Stimulated activated CD8-positive, alpha-beta memory T cell treated with anti-CD3 and anti-CD28 coated beads, Interleukin-15, amount 100 ng/mL, for 4 hours (primary cell): ENCODE measurements around the gene PAX9.
"Not testable (repeated sequence)": the region's sequence is repeated elsewhere in the genome, so short reads cannot be mapped to it uniquely, and the experiment has no call there.

Experiments used
- DNase-seq, 2 donors: peaks; one replicate each; pipeline ENCODE4 v3.0.0-alpha.2; 2020; ENCODE audit warnings: low read depth in 2 of 2

The PAX9 gene

DNA sequence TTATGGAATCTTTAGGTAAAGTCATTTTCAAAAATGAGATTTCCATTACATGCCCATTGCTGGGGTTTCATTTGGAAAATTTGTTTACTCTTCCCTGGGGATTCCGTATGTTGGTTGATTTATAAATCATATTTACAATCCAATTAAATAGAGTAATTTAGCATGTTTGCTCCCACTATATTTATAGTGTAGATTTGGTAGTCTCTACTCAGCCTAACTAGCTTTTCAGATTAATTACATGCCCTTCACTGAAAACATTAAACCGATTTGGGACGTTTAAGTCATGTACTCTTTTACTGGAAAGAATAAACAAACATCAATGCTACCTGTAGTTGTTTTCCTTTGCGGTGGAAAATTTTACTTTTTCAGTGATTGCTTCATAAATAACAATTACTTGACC, 10.4 kb downstream of the PAX9 start:
- DNase-seq: no peak

GRCh38 chr14:36674659-36675058, 13.0 kb downstream of the PAX9 start:
- DNase-seq: no peak

DNA sequence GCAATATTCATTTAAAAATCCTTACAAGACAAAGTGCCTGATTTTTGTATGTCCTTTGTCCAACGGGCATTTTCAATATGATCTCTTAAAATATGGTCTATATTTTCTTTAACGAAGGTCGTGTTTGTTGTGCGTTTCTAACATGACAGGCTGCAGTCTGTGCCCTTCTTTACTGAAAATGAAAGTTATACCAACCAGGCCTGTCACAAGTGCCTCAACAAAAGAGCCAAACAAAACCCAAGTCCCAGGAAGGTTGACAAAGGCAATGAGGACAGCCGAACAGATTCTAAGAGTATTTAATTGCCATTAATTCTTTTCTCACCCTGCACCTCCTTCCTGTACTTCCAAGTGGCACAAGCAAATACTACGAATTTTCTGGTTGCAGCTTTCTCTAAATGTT, 13.9 kb downstream of the PAX9 start:
- DNase-seq: no peak

GRCh38 chr14:36676236-36676635, 14.6 kb downstream of the PAX9 start:
- no peak for DNase-seq

GRCh38 chr14:36682338-36682737, 20.7 kb downstream of the PAX9 start:
- DNase-seq: no peak

DNA sequence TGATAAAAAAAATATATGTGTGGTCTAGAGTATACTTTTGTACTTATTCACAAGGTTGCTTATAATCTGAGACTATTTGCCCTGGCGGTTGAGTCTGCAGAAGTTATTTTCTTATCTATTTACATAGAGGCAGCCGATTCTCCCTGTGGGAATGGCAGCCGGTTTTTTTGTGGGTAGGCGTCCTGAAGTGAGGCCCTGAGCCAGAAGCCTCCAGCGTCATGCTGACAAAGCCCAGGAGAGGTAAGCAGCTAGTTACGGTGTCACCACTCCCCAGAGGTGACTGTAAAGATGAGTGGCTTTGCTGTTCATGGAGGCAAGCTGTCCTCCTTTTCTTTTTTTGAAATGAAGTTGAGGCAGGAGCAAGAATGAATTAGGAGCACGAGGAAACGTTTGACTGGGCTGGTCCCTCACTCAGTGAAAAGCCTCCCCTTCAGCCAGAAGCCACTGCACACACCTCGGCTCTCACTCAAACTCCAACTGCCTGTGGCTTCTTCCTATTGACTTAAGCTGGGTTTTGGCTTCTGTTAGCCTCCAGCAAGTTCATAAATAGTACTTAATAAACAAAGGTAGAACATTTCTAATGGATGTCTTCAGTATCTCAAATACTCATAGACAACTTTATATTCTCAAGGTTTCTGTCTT, 21.5 kb downstream of the PAX9 start:
- DNase-seq: no peak

DNA sequence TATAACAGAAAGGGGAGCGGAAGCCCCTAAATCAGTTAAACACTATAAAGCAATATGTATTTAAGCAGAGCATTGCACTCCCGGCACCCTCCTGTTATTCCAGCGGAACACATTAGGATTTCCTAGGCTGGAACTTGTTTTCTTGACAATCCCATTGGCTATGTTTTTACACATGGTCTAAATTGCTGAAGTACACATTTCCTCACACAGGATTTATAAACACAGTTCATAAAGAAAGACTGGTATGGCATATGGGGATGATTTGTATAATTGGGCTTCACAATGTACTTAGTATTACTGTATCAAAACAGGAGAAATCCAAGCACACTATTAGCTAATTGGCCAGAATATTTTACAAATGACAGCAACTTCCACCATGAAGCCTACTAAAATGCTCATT, 23.3 kb downstream of the PAX9 start:
- DNase-seq: no peak

- no peak for DNase-seq
Observed at GRCh38 chr14:36690311-36691040, 28.8 kb downstream of the PAX9 start.

- not testable (repeated sequence) for DNase-seq
Observed at GRCh38 chr14:36699420-36699819, 37.8 kb downstream of the PAX9 start.

DNA sequence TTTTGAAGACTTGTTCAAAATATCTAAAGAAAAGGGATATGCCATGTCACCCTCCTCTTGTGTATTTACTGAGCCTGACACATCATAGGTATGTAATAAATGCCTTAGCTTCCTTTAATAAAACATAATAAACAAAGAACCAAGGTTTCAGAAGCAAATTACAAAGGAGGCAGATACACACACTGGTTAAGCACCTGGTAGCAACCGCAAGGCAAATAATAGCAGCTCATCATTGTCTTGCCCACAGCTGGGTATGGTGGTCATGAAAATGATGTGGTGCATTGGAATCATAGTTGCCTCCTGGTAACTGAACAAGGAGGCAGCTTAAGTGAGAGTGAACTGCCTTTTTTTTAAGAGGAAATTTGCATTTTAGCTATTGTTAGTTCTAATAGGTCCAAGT, 39.0 kb downstream of the PAX9 start:
- DNase-seq: no peak

DNA sequence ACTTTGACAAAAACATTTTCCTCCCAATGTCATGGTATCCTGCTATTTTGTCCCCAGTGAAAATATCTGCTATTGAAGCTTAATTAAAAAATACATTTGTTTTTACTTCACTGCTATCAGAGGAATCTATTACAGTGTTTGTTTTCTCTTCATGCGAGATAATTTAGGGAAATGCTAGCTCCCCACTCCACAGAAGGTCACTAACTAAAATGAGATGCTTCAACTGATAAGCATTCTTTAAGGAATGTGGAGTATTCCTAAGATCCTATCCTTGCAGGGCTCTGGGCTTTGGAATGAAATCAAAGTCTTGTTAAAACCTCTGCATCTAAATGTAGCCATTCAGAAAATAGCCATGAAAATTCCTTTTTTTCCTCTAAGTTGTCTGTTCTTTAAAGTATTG, 39.5 kb downstream of the PAX9 start:
- no peak for DNase-seq

DNA sequence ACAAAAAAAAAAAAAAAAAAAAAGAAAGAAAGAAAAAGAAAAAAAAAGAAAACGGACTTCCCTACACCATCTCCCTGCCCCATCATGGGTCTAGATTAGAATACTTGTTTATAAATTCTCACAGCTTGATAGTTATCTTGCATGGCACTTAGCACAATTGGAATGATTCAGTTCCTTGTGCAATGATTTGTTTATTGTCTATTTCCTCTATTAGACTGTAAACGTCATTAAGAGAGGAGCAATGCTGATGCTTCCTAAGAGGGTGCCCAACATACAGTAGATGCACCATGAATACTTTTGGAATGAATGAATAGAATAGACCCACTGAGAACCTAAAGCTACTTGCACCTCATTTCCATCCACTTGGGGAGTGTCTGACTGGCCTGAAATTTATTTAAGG, 40.8 kb downstream of the PAX9 start:
- no peak for DNase-seq

DNA sequence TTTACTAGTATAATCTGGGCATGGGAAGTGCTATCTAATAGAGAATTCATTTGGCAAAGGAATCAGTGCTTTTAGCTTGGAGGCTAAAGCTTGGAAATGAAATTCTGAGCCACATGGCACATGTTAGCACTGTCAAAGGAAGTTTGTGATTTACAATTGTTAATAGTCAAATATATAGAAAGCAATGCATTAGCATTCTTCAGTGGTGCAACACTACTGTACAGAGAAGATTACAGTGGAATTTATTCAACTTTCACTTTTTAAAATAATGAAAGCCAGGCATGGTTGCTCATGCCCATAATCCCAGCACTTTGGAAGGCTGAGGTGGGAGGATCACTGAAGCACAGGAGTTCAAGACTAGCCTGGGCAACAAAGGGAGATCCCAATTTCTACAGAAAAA, 45.9 kb downstream of the PAX9 start:
- DNase-seq: no peak

DNA sequence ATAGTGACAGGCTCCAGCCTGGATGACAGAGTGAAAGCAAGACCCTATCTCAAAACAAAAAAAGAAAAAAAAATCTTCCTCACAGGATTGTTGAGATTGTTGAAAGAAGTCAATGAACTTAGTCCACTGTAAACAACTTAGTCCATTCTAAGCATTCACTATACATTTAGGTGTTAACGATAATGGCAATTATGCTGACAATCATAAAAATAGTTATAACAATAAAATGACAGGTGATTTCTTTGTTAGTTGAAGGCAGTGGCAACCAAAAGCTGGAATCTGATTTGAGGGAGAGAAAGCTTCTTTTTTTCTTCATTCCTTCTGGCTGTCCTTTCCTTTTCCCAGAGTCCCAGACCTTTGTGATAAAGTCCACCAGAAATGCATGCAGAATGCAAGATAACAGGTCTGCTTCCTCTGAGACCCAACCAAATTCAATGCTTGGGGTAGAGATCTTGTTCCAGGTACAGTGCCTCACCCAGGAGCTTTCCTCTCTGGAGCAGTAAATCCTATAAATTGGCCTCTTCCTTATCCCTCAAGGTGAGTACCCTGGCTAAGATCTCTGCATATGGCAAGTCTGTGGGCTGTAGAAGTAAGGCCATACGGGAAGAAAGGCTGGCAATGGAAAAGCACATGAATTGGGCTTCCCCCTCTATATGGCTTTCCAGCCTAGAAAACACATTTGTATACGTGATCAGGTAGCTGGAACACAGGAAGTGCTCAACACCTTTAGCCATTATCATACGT, 52.5 kb downstream of the PAX9 start:
- DNase-seq: no peak

GRCh38 chr14:36716614-36717184, 55.0 kb downstream of the PAX9 start:
- DNase-seq: no peak

- no peak for DNase-seq
Observed at GRCh38 chr14:36717363-36717762, 55.7 kb downstream of the PAX9 start.

DNA sequence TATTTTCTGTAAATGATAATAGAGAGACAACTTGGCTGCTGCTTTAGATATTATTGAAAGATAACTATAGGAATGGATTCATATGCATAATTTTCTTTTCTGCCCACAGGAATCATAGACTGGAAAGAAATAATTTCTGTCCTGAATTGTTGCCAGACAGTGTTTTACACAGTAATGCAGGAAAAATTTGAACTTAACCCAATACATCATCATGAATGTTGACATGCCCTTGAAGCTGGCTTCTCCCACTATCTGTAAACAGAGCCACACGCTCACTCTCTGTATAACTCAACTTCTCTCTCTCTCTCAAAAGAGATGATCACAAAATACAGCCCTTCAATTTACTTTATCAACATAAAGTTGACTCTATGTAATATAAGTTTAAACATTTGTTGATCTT, 56.6 kb downstream of the PAX9 start:
- DNase-seq: no peak

DNA sequence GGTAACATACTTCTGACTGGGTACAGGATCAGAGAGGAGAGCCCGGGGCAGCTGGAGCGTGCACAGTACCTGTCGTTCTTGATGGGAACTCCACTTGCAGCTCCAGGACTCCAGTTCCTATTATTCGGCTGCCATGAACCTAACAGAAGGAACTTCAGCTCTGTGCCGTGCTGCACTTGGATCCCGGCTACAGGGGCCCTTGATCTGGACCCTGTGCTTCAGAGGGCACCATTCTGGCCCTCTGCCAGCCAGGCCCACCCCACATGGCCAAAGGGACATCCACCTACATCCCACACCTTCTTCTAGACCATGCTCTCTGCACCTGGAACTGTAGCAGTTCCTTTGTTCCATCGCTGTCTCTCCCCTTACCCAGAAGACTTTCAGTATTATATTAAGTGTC, 58.2 kb downstream of the PAX9 start:
- no peak for DNase-seq

- DNase-seq: no peak
Observed at GRCh38 chr14:36720657-36721056, 59.0 kb downstream of the PAX9 start.

GRCh38 chr14:36721877-36722276, 60.2 kb downstream of the PAX9 start:
- DNase-seq: no peak

DNA sequence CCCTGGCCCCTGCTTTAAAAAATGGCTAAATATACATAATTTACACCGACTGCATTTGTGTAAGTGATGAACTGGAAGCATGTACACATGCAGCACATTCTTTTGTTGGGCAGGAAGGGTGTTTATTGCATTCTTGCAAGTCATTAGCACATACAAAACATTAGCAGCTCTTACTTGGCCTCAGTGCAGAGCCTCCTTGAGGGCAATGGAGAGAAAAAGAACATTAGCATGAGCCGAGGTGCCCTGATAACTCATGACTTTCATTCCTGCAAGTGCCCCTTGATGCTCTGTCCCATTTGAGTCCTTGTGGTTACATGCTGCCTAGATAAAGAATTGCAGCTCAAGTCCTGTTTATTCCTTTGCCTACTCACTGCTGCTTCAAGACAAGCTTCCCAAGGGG, 61.9 kb downstream of the PAX9 start:
- no peak for DNase-seq

DNA sequence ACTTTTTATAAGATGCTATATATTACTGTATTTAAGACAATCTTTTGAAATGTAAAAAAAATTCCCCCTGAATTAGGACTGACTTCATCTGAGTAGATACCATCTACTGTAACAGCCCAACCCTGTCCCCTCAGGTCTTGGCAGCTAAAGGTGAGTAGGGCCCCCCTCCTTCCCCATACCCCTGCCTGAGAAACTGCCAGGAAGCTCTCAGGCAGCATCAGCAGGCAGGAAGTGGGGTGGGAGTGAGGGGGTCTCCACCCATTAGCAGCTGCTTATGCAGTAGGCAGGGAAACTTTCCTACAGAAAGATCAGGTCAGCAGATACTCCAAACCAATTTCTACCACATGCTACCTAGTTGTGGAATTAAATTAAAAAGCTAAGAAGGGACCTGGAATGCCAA, 62.5 kb downstream of the PAX9 start:
- no peak for DNase-seq

DNA sequence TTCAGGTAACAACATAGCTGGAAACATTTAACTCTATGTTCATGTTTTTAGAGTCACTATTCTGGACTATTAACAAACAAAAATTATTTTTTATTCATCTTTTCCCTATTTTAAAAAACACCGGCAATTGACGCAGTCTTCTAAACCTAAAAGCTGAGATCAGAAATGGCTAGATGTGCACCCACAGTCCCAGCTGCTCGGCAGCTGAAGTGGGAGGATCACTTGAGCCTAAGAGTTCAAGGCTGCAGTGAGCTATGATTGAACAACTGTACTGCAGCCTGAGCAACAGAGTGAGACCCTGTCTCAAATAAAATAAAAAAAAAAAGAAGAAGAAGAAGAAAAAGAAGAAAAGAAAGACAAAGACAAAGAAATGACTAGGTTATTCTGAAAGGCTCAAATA, 64.5 kb downstream of the PAX9 start:
- DNase-seq: no peak
